Erythroblast (primary cell): ENCODE measurements around the gene SUGCT.

ENCODE experiments used
- GATA1 ChIP-seq: IDR thresholded peaks from 2 replicates; pipeline ENCODE4 v1.6.1; 2011; ENCODE audit warnings: low read depth, mild to moderate bottlenecking, control low read depth, low read length, moderate library complexity
- POLR2A ChIP-seq: IDR thresholded peaks from 2 replicates; pipeline ENCODE4 v1.6.1; 2011; ENCODE audit warnings: mild to moderate bottlenecking, low read length

GRCh38 chr7:40599836-40600235 lies 465.0 kb downstream of the SUGCT start:
- TF ChIP-seq POLR2A = no peak
- TF ChIP-seq GATA1 = no peak
